Measurements from ENCODE around the gene TM6SF1.
"Not testable (repeated sequence)": the region's sequence is repeated elsewhere in the genome, so short reads cannot be mapped to it uniquely, and the experiment has no call there.

TM6SF1 gene

DNA sequence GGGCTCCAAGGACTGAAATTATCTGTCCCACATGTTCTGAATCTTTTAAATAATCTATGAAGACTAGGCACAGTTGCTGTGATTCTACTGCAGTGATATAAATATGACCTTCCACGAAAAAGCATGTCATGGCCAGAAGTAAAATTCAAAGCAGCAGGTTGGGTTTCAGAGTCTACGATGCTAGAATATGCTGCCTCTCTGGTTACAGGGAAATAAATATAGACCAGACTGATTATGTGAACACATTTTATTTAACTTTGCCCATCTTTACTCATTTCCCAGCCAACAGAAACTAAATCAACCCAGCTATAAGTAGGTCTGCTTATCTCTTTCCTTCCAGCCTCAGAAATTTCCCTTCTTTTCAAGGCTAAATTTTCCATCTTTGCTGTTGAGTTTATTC lies 19.9 kb upstream of the TM6SF1 start:
- no peak overlapping the region for H3K27ac ChIP-seq (ENCODE audit: low read depth, low read length)
- H2AFZ ChIP-seq (ENCODE audit: low read depth, low read length, severe bottlenecking), result no peak overlapping the region
- H3K27me3 ChIP-seq (ENCODE audit: low read length), result no peaks in the 10 kb centered on the region
- H3K9me3 ChIP-seq (ENCODE audit: insufficient read depth, low read length), result no peaks in the 10 kb centered on the region
- no peak overlapping the region for H3K4me3 ChIP-seq (ENCODE audit: insufficient read depth, low read length, poor library complexity, severe bottlenecking)
- no peak overlapping the region for H3K4me2 ChIP-seq (ENCODE audit: low read depth, low read length, poor library complexity, severe bottlenecking)
- no peak overlapping the region for H3K9ac ChIP-seq (ENCODE audit: low read length)
- no peaks in the 10 kb centered on the region for H3K79me2 ChIP-seq (ENCODE audit: insufficient read depth, low read length)
- H3K36me3 ChIP-seq (ENCODE audit: low read length), result no peaks in the 10 kb centered on the region
- no peaks in the 10 kb centered on the region for H4K20me1 ChIP-seq (ENCODE audit: low read depth, low read length)
- no peak for TF ChIP-seq EZH2phosphoT487 (conservative IDR thresholded peaks at IDR 0.05; ENCODE audit: low read length)
- TF ChIP-seq, protein P1, sequence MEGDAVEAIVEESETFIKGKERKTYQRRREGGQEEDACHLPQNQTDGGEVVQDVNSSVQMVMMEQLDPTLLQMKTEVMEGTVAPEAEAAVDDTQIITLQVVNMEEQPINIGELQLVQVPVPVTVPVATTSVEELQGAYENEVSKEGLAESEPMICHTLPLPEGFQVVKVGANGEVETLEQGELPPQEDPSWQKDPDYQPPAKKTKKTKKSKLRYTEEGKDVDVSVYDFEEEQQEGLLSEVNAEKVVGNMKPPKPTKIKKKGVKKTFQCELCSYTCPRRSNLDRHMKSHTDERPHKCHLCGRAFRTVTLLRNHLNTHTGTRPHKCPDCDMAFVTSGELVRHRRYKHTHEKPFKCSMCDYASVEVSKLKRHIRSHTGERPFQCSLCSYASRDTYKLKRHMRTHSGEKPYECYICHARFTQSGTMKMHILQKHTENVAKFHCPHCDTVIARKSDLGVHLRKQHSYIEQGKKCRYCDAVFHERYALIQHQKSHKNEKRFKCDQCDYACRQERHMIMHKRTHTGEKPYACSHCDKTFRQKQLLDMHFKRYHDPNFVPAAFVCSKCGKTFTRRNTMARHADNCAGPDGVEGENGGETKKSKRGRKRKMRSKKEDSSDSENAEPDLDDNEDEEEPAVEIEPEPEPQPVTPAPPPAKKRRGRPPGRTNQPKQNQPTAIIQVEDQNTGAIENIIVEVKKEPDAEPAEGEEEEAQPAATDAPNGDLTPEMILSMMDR (IDR thresholded peaks at IDR 0.05; ENCODE audit: insufficient read depth, low read length, poor library complexity, severe bottlenecking), result no peak
- no peaks in the 10 kb centered on the region for H3F3A ChIP-seq (ENCODE audit: insufficient read depth)
- no peaks in the 10 kb centered on the region for H3K9me2 ChIP-seq (replicated peaks; ENCODE audit: insufficient read depth, low read length)

DNA sequence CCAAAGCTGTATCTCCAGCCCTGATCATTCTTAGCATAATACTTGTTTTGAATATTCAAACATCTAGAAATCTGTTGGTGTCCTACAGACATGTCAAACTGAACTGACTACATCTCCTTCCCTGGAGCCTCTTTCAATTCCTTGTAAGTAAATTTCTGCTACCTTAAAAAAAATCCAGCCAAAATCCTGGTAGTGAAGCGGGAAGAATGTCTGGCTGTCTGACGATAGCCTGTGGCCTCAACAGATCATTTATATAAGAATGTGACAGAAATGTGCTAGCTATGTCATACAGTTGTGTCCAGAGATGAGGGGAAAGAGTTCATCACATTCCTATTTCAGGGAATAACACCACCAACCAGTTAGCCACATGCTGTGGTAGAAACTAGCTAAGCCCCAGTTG lies 18.6 kb upstream of the TM6SF1 start:
- H3F3A ChIP-seq (ENCODE audit: insufficient read depth), result no peaks in the 10 kb centered on the region
- no peak overlapping the region for H3K27ac ChIP-seq (ENCODE audit: low read depth, low read length)
- no peak overlapping the region for H3K4me3 ChIP-seq (ENCODE audit: insufficient read depth, low read length, poor library complexity, severe bottlenecking)
- no peaks in the 10 kb centered on the region for H4K20me1 ChIP-seq (ENCODE audit: low read depth, low read length)
- no peaks in the 10 kb centered on the region for H3K9me2 ChIP-seq (replicated peaks; ENCODE audit: insufficient read depth, low read length)
- H3K79me2 ChIP-seq (ENCODE audit: insufficient read depth, low read length), result no peaks in the 10 kb centered on the region
- no peaks in the 10 kb centered on the region for H3K27me3 ChIP-seq (ENCODE audit: low read length)
- no peak overlapping the region for H3K4me2 ChIP-seq (ENCODE audit: low read depth, low read length, poor library complexity, severe bottlenecking)
- H2AFZ ChIP-seq (ENCODE audit: low read depth, low read length, severe bottlenecking), result no peak overlapping the region
- H3K9me3 ChIP-seq (ENCODE audit: insufficient read depth, low read length), result no peaks in the 10 kb centered on the region
- H3K9ac ChIP-seq (ENCODE audit: low read length), result no peak overlapping the region
- H3K36me3 ChIP-seq (ENCODE audit: low read length), result no peaks in the 10 kb centered on the region
- TF ChIP-seq, protein P1 (IDR thresholded peaks at IDR 0.05; ENCODE audit: insufficient read depth, low read length, poor library complexity, severe bottlenecking), result no peak
- no peak for TF ChIP-seq EZH2phosphoT487 (conservative IDR thresholded peaks at IDR 0.05; ENCODE audit: low read length)

DNA sequence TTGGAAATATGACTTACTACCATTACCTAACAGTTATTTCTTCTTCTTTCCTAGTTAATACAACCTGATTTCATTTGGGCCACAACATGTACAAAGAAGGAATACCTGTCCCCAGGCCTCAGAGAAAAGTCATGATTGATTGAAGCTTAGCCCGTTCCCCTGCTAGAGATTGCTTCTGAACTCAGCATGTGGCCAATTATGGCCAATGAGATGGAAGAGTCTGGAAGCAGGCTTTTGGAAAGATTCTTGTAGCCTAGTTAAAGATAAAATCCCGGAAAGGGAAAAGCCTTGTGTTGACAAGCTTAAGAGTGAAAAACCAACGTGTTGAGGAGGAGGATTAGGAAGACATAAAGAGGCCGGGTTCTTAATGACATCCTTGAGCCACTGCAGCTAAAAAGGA lies 17.0 kb upstream of the TM6SF1 start:
- Histone ChIP-seq H3K9me2 (replicated peaks; ENCODE audit: insufficient read depth, low read length) (no peaks in the 10 kb centered on the region), H3K36me3 (ENCODE audit: low read length) (no peaks in the 10 kb centered on the region), H3K27me3 (ENCODE audit: low read length) (no peaks in the 10 kb centered on the region), H2AFZ (ENCODE audit: low read depth, low read length, severe bottlenecking) (no peak overlapping the region), H3K4me2 (ENCODE audit: low read depth, low read length, poor library complexity, severe bottlenecking) (no peak overlapping the region), H4K20me1 (ENCODE audit: low read depth, low read length) (no peaks in the 10 kb centered on the region), H3K9ac (ENCODE audit: low read length) (no peak overlapping the region), H3K9me3 (ENCODE audit: insufficient read depth, low read length) (no peaks in the 10 kb centered on the region), H3K79me2 (ENCODE audit: insufficient read depth, low read length) (no peaks in the 10 kb centered on the region), H3F3A (ENCODE audit: insufficient read depth) (no peaks in the 10 kb centered on the region), H3K4me3 (ENCODE audit: insufficient read depth, low read length, poor library complexity, severe bottlenecking) (no peak overlapping the region), H3K27ac (ENCODE audit: low read depth, low read length) (no peak overlapping the region)
- TF ChIP-seq EZH2phosphoT487 (conservative IDR thresholded peaks at IDR 0.05; ENCODE audit: low read length), result no peak

DNA sequence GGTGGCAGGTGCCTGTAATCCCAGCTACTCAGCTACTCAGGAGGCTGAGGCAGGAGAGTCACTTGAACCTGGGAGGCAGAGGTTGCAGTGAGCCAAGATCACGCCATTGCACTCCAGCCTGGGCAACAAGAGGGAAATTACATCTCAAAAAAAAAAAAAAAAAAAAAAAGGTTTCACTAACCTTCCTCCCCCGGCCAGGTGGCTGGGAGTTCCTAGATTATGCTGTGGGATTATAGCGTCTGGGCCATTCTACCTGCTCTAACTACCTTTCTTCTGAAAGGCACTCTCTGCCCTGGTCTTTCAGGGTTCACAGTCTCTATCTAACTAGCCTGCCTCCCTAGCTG lies 15.5 kb upstream of the TM6SF1 start:
- H3K9ac ChIP-seq (ENCODE audit: low read length); H4K20me1 ChIP-seq (ENCODE audit: low read depth, low read length); H3K9me2 ChIP-seq (replicated peaks; ENCODE audit: insufficient read depth, low read length); H3K4me2 ChIP-seq (ENCODE audit: low read depth, low read length, poor library complexity, severe bottlenecking); H2AFZ ChIP-seq (ENCODE audit: low read depth, low read length, severe bottlenecking); H3K4me3 ChIP-seq (ENCODE audit: insufficient read depth, low read length, poor library complexity, severe bottlenecking); H3K27me3 ChIP-seq (ENCODE audit: low read length); H3K27ac ChIP-seq (ENCODE audit: low read depth, low read length); H3K36me3 ChIP-seq (ENCODE audit: low read length); H3K9me3 ChIP-seq (ENCODE audit: insufficient read depth, low read length); H3F3A ChIP-seq (ENCODE audit: insufficient read depth); H3K79me2 ChIP-seq (ENCODE audit: insufficient read depth, low read length): not testable (repeated sequence)

All from SU-DHL-6 (cell line).